Activated CD8-positive, alpha-beta memory T cell treated with anti-CD3 and anti-CD28 coated beads for 48 hours (primary cell): Measurements from ENCODE around the gene BICD1.
"Not testable (repeated sequence)": the region's sequence is repeated elsewhere in the genome, so short reads cannot be mapped to it uniquely, and the experiment has no call there.

Source experiments
- DNase-seq, 3 experiments: peaks; one replicate each; pipeline ENCODE4 v3.0.0-alpha.2; 2020; ENCODE audit warnings: low read depth in 2 of 3, low spot score in 2 of 3

BICD1 gene

GRCh38 chr12:32106517-32107358 is at the start of gene BICD1:
TSS of gene BICD1 (plus strand) at chr12:32106847. CDS start at chr12:32107332, 485 bp downstream.
- peak; percentile 53 to 63 (median 57) for DNase-seq

DNA sequence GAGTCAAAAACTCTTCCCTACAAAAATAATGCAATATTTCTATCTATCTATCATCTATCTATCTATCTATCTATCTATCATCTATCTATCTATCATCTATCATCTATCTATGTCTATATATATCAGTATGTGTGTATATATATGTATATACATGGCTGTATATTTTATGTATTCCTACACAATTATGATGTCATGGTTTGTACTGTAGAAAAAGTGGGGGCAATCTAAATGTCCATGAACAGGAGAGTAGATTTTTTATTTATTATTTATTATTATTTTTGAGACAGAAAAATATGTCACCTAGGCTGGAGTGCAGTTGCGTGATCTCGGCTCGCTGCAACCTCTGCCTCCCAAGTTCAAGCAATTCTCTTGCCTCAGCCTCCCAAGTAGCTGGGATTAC is 45.6 kb upstream of the BICD1 start:
- no peak for DNase-seq

GRCh38 chr12:32062881-32063280 is 43.8 kb upstream of the BICD1 start:
- DNase-seq: no peak

DNA sequence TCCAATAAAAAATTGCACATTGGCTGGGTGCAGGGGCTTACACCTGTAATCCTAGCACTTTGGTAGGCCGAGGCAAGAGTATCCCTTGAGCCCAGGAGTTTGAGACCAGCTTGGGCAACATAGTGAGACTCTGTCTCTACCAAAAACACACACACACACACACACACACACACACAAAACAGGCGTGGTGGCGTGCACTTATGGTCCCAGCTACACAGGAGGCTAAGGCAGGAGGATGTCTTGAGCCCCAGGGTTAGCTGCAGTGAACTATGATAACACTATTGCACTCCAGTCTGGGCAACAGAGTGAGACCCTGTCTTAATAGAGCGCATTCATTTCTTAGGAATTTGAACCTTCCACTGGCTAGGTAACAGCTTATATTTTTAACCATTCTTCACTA is 42.9 kb upstream of the BICD1 start:
- no peak for DNase-seq

- DNase-seq: no peak
Measured at GRCh38 chr12:32066206-32066605, 40.4 kb upstream of the BICD1 start.

DNA sequence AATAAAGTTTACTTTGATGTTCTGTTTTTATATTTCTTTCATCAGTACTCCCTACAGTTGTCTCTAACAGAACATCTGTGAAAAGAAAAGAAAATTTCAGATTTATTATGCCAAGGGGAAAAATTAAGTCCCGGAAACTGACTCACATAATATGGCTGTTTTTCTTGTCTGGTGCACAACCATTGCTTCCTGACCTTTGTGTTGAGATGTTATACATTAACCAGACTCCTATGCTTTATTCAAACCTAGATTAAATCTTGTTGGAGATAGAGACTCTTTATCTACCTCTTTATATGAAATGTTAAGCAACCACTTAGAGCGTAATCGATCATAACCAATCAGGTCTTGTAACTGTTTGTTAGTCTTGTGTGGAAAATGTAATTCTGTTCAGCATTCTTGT is 37.6 kb upstream of the BICD1 start:
- no peak for DNase-seq

DNA sequence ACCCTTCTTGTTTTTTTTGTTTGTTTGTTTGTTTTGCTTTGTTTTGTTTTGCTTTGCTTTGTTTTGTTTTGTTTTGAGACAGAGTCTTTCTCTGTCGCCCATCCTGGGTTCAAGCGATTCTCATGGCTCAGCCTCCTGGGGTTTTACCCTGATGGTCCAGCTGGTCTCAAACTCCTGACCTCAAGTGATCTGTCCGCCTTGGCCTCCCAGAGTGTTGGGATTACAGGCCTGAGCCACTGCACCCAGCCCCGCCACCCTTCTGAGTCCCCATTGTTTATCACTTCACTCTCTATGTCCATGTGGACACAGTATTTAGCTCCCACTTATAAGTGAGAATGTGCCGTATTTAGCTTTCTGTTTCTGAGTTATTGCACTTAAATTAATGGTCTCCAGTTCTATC is 36.9 kb upstream of the BICD1 start:
- DNase-seq: no peak

DNA sequence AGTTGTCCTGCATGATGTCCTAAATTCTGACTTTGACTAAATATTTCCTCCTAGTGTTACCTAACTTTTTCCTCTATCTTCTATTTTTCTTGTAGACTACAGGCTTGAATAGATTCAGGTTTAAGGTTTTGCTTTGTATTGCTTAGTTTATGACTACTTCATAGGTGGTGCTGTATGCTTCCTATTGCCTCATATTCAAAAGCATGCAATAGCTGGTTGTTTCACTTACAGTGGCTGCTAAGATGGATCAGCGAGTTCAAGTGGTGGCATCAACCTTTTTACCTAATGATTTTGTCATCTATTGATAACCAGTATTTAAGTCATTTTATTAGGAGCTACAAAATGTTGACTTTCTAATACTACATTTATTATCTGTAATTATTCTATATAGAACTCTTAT is 36.3 kb upstream of the BICD1 start:
- DNase-seq: no peak

DNA sequence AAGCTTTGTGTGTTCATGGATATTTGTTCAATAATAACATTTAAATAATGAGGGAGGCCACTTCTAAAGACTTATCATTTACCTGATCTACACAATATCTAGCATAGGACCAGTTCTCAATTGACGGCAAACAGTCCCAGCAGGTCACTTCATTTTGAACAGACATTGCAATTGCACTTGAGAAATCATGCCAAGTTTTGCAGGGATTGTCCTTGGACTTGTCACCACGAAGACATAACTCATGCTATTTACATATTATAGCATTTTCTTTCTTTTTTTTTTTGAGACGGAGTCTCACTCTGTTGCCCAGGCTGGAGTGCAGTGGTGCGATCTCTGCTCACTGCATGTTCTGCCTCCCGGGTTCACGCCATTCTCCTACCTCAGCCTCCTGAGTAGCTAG is 34.5 kb upstream of the BICD1 start:
- no peak for DNase-seq

GRCh38 chr12:32074432-32074831 is 32.2 kb upstream of the BICD1 start:
- no peak for DNase-seq

- no peak for DNase-seq
Measured at GRCh38 chr12:32076941-32077340, 29.7 kb upstream of the BICD1 start.

GRCh38 chr12:32080435-32080834 is 26.2 kb upstream of the BICD1 start:
- DNase-seq: no peak

DNA sequence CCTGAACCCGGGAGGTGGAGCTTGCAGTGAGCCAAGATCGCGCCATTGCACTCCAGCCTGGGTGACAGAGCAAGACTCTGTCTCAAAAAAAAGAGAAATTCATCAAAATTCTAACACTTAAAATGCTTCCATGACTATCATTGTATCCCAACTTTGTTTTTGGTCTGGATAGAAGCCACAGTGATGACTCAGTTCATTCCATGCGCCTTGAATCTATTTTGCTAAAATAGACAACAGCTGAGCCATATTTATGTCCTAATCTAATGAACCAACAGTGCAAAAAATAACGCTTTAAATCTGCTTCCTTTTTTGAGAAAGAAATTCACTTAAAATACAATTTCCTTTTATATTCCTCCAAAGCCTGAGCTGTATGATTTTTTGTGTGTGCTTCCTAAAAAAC is 23.2 kb upstream of the BICD1 start:
- DNase-seq: no peak

- no peak for DNase-seq
Measured at GRCh38 chr12:32084017-32084688, 22.5 kb upstream of the BICD1 start.

DNA sequence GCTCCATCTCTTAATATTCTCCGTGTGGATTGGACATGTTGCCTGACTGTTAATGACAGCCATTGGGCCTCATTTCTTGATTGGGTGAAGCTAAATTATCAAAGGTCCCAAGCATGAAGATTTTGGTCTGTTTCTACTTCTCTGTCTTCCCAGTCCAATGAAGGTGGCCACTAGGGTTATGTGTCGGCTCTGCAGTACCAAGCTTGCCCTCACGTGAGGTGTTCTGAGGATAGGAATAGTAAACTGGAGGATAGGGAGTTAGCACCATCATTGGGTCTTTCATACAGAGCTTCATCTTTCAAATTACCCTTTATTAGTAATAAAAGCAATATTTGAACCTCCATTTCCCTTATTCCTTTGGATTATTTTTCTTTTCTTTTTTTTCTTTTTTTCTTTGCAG is 21.9 kb upstream of the BICD1 start:
- no peak for DNase-seq

- no peak for DNase-seq
Measured at GRCh38 chr12:32087306-32087705, 19.3 kb upstream of the BICD1 start.

GRCh38 chr12:32089156-32089555 is 17.5 kb upstream of the BICD1 start:
- no peak for DNase-seq

GRCh38 chr12:32089586-32089985 is 17.1 kb upstream of the BICD1 start:
- no peak for DNase-seq

GRCh38 chr12:32091696-32092095 is 15.0 kb upstream of the BICD1 start:
- no peak for DNase-seq

- DNase-seq: no peak
Measured at GRCh38 chr12:32098112-32098511, 8.5 kb upstream of the BICD1 start.

GRCh38 chr12:32099275-32099674 is 7.4 kb upstream of the BICD1 start:
- not testable (repeated sequence) for DNase-seq

DNA sequence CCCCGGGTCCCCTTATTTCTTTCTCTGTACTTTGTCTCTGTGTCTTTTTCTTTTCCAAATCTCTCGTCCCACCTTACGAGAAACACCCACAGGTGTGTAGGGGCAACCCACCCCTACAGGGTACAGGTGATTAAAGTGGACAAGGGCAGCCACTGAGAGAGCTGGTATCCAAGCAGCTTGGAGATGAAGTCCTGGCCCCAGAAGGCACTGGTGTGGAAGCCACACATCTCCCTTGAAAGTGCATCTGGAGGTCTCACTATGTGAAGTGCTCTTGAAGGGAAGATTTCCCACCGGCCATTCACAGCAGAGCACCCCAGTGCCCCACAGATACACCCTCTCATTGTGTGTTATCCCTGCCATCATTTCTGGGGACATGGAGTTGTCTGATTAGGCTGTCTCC is 6.3 kb upstream of the BICD1 start:
- DNase-seq: no peak

DNA sequence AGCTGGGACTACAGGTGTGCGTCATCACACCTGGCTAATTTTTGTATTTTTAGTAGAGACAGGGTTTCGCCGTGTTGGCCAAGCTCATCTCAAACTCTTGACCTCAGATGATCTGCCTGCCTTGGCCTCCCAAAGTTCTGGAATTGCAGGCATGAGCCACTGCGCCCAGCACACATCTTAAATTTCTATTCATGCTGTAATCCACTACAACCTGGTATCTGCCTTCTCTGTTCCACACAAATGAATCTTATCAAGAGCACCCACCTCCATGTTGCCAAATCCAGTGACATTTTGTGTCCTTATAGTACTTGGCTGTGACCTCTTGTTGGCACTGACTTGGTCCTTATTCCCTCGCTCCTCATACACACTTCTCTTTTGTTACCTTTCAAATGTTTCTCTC is 5.8 kb upstream of the BICD1 start:
- no peak for DNase-seq
